Liver (tissue), 9 donors: Measurements from ENCODE around the gene ERC2. TPM values are rescaled to one million over a fixed set of nuclear protein-coding genes. Genes with fewer than 3 reads are reported as not detected.

Source experiments
- DNase-seq: peaks from one replicate; pipeline ENCODE4 v3.0.0-alpha.2; 2017; ENCODE audit warnings: low spot score
- H3K27ac ChIP-seq, 2 donors: one replicate each; pipeline ENCODE4 v1.7.0; 2013; ENCODE audit warnings: inconsistent platforms in 2 of 2, low read length in 2 of 2, control low read depth in 1 of 2, low read depth in 1 of 2, mild to moderate bottlenecking in 1 of 2
- H3K27me3 ChIP-seq, 4 donors: one replicate each; pipeline versions ENCODE4 v1.6.1 to v1.7.0; 2013; ENCODE audit warnings: low read length in 3 of 4, inconsistent platforms in 1 of 4, mild to moderate bottlenecking in 1 of 4, moderate library complexity in 1 of 4; ENCODE audit not compliant: control insufficient read depth in 4 of 4, insufficient read depth in 4 of 4
- H3K36me3 ChIP-seq, 4 donors: one replicate each; pipeline versions ENCODE4 v1.6.1 to v1.7.0; 2013; ENCODE audit warnings: low read length in 3 of 4, mild to moderate bottlenecking in 3 of 4, low read depth in 1 of 4, moderate library complexity in 1 of 4; ENCODE audit not compliant: control insufficient read depth in 4 of 4, insufficient read depth in 3 of 4
- H3K4me1 ChIP-seq, 4 donors: one replicate each; pipeline versions ENCODE4 v1.6.1 to v1.7.0; 2013; ENCODE audit warnings: low read length in 3 of 4, mild to moderate bottlenecking in 3 of 4, moderate library complexity in 1 of 4; ENCODE audit not compliant: control insufficient read depth in 4 of 4, insufficient read depth in 4 of 4
- H3K4me3 ChIP-seq, 3 donors: one replicate each; pipeline versions ENCODE4 v1.6.1 to v1.7.0; 2013; ENCODE audit warnings: low read length in 3 of 3, control low read depth in 1 of 3, low read depth in 1 of 3, mild to moderate bottlenecking in 1 of 3
- H3K9ac ChIP-seq, 2 donors: one replicate each; pipeline ENCODE4 v1.7.0; 2013; ENCODE audit warnings: low read length in 2 of 2, mild to moderate bottlenecking in 2 of 2, moderate library complexity in 2 of 2, control low read depth in 1 of 2, low read depth in 1 of 2
- H3K9me3 ChIP-seq, 4 donors: one replicate each; pipeline versions ENCODE4 v1.6.1 to v1.7.0; 2013; ENCODE audit warnings: low read length in 3 of 4; ENCODE audit not compliant: control insufficient read depth in 4 of 4
- ATF3 ChIP-seq: IDR thresholded peaks from 2 replicates; pipeline ENCODE4 v1.6.1; 2016; ENCODE audit warnings: antibody characterized with exemption
- CTCF ChIP-seq: fragments of 150-350 bp; IDR thresholded peaks from 2 replicates; pipeline ENCODE4 v1.5.1; 2017; ENCODE audit warnings: improper control_type of control experiment, low read depth, low read length; ENCODE audit not compliant: missing input control
- EGR1 ChIP-seq, 2 donors: IDR thresholded peaks; 2 replicates each; pipeline ENCODE4 v1.6.1; 2016 to 2018; ENCODE audit warnings: antibody characterized with exemption in 2 of 2, low read depth in 2 of 2
- FOXA1 ChIP-seq: IDR thresholded peaks from 2 replicates; pipeline ENCODE4 v1.6.1; 2016; ENCODE audit warnings: antibody characterized with exemption
- FOXA2 ChIP-seq: IDR thresholded peaks from 2 replicates; pipeline ENCODE4 v1.6.1; 2016; ENCODE audit warnings: antibody characterized with exemption
- GABPA ChIP-seq, 2 donors: IDR thresholded peaks in 1 of 2; conservative IDR thresholded peaks in 1 of 2; 2 replicates each; pipeline ENCODE4 v1.6.1; 2016; ENCODE audit warnings: antibody characterized with exemption in 2 of 2, mild to moderate bottlenecking in 1 of 2, moderate library complexity in 1 of 2
- HNF4A ChIP-seq, 2 donors: conservative IDR thresholded peaks; 2 replicates each; pipeline ENCODE4 v1.6.1; 2016; ENCODE audit warnings: antibody characterized with exemption in 2 of 2, mild to moderate bottlenecking in 2 of 2
- HNF4G ChIP-seq: IDR thresholded peaks from 2 replicates; pipeline ENCODE4 v1.6.1; 2016; ENCODE audit warnings: antibody characterized with exemption
- JUND ChIP-seq, 2 donors: IDR thresholded peaks; 2 replicates each; pipeline ENCODE4 v1.6.1; 2016; ENCODE audit warnings: antibody characterized with exemption in 2 of 2
- MAX ChIP-seq: IDR thresholded peaks from 2 replicates; pipeline ENCODE4 v1.6.1; 2016; ENCODE audit warnings: antibody characterized with exemption
- NR2F2 ChIP-seq: IDR thresholded peaks from 2 replicates; pipeline ENCODE4 v1.6.1; 2016; ENCODE audit warnings: antibody characterized with exemption
- RAD21 ChIP-seq, 2 donors: IDR thresholded peaks; 2 replicates each; pipeline ENCODE4 v1.6.1; 2016; ENCODE audit warnings: antibody characterized with exemption in 2 of 2, mild to moderate bottlenecking in 2 of 2
- REST ChIP-seq: IDR thresholded peaks from 2 replicates; pipeline ENCODE4 v1.6.1; 2016; ENCODE audit warnings: antibody characterized with exemption, mild to moderate bottlenecking
- RXRA ChIP-seq, 2 donors: IDR thresholded peaks; 2 replicates each; pipeline ENCODE4 v1.6.1; 2017 to 2018; ENCODE audit warnings: antibody characterized with exemption in 2 of 2, mild to moderate bottlenecking in 1 of 2
- SP1 ChIP-seq: IDR thresholded peaks from 2 replicates; pipeline ENCODE4 v1.6.1; 2018; ENCODE audit warnings: antibody characterized with exemption, mild to moderate bottlenecking
- TAF1 ChIP-seq: conservative IDR thresholded peaks from 2 replicates; pipeline ENCODE4 v1.6.1; 2016; ENCODE audit warnings: antibody characterized with exemption, mild to moderate bottlenecking
- YY1 ChIP-seq: IDR thresholded peaks from 2 replicates; pipeline ENCODE4 v1.6.1; 2016; ENCODE audit warnings: antibody characterized with exemption, mild to moderate bottlenecking
- ZBTB33 ChIP-seq: IDR thresholded peaks from 2 replicates; pipeline ENCODE4 v1.6.1; 2016; ENCODE audit warnings: antibody characterized with exemption
- WGBS: extraction: QIAGEN DNeasy Blood & Tissue Kit; methylation state at CpG from one replicate; pipeline ENCODE4 v1.1.7; 2013; 5-methylcytosine and 5-hydroxymethylcytosine counted together
- polyA plus RNA-seq, 2 donors: library from polyadenylated mRNA; stranded (reverse) in 1 of 2; unstranded in 1 of 2; fragments of 200-250 nt in 1 of 2; fragments of >200 nt in 1 of 2; fragmentation: Nextera tagmentation in 1 of 2; extraction: Ambion mirVana in 1 of 2; gene quantifications; one replicate each; pipeline versions ENCODE4 v1.2.1 to v1.2.3, GENCODE V29; 2013 to 2015
- total RNA-seq, 2 donors: library from RNA; depleted of rRNA; stranded (reverse); fragments of >200 nt; gene quantifications; one replicate each; pipeline ENCODE4 v1.2.3, GENCODE V29; 2014
- donor health status: healthy.
- donor health status: healthy.
- donor health status: healthy.
- donor health status: healthy.
- donor health status: healthy.

The ERC2 gene
- total and polyA plus RNA-seq, 4 donors, result 0.14 to 0.25 TPM; not detected in 2

- Histone ChIP-seq H3K9ac (no peak overlapping the region), H3K27me3 (peaks cover 0 to 2% (median 0%) of the 10 kb centered on the region in 4 donors), H3K9me3 (no peaks in the 10 kb centered on the region), H3K4me3 (no peak overlapping the region), H3K27ac (no peak overlapping the region), H3K36me3 (no peaks in the 10 kb centered on the region), H3K4me1 (no peaks in the 10 kb centered on the region)
- DNase-seq, result no peak
- WGBS, result 55% methylated on average over 1 of the region's 1 CpG
- TF ChIP-seq SP1 (no peak), TAF1 (no peak), REST (no peak), FOXA1 (no peak), ATF3 (no peak), NR2F2 (no peak), RAD21 (IDR thresholded peaks at IDR 0.05) (no peak), YY1 (no peak), EGR1 (IDR thresholded peaks at IDR 0.05; ENCODE audit: low read depth in 2 of 2) (no peak), CTCF (no peak), HNF4G (no peak), HNF4A (conservative IDR thresholded peaks at IDR 0.05) (no peak), ZBTB33 (no peak), MAX (no peak), GABPA (IDR thresholded peaks at IDR 0.05 in 1 of 2, conservative IDR thresholded peaks at IDR 0.05 in 1 of 2) (no peak), RXRA (IDR thresholded peaks at IDR 0.05) (no peak), JUND (IDR thresholded peaks at IDR 0.05) (no peak), FOXA2 (no peak)
Measured at GRCh38 chr3:56124546-56124945, 343.7 kb downstream of the ERC2 start.
